Myocyte (in vitro differentiated cells): ENCODE data around the gene SAP25. TPM values are rescaled to one million over a fixed set of nuclear protein-coding genes. Genes with fewer than 3 reads are reported as not detected.
A peak's percentile ranks its signal among the peaks of the same experiment; 100 is the strongest.
"Not testable (repeated sequence)": the region's sequence is repeated elsewhere in the genome, so short reads cannot be mapped to it uniquely, and the experiment has no call there.

ENCODE experiments used
- DNase-seq: peaks from one replicate; pipeline ENCODE4 v3.0.0-alpha.2; 2012; ENCODE audit warnings: low read depth
- total RNA-seq: library from RNA; depleted of rRNA; stranded (reverse); fragments of >200 nt; gene quantifications from 2 replicates; pipeline ENCODE4 v1.2.3, GENCODE V29; 2014

The SAP25 gene
- total RNA-seq, 1 donor from 2014 or later: 0.21 TPM

DNA sequence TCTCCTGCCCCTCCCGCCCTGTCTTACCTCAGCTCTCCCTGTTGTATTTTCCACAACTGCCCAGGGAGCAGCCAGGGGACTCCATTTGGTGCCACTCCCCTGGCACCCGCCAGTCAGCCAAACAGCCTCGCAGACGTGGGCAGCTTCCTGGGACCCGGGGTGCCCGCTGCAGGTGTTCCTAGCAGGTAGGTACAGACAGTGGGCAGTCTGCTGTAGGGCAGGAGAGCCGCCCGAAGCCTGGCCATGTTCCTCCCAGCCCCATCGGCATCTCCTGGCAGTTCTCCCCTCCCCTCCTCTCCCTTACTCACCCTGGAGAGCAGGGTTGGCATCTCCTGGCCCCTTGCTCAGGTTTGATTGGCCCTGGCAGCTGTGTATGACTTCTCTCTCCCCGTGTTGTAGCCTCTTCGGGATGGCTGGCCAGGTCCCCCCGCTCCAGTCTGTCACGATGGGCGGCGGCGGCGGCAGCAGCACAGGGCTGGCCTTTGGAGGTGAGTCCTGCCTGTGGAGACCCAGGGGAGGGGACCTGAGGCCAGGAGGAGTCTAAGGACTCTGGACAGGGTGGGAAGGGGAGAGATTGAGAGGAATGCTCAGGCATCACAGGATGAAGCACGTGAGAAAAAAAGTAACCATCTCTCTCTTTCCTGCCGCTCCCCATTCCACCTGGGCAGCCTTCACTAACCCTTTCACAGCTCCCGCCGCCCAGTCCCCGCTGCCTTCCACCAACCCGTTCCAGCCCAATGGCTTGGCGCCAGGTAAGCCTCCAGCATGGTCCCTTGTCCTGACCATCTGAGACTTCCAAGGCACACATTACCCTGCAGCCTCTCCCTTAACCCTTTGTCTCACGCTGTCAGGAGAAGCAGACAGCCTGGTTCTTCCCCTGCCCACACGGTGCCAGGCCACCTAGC lies 11.3 kb downstream of the SAP25 start:
- no peak for DNase-seq

DNA sequence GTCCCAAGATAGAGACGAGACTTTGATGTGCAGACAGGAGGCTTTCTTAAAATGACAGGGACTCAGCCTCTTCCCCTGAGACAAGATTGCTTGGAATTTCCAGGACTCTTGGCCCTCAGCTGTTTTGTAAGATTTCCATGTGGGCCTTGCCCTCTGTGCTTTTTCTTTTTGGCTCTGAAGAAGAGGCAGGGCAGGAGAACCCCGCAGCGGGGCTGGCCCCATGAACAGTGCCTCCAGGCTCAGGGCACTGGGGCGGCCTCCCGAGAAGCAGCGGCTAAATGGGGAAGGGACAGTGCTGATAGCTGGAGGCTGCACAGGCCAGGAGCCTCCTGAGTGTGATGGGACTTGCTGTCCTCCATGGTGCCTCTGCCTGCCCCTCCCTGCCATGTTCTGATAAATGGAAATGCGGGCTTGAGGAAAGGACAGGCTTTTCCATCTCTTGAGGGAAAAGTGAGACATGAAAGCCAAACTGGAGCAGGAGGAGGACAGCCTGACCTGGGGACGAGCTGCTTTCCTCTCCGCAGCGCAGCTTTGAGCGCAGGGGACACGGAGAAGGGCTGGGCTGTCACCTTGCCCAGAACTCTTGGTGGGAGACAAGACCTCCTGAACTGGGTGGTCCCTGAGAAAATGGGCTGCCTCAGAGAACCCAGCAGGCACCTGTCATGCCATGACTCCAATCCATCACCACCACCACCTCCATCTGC lies 12.1 kb downstream of the SAP25 start:
- DNase-seq: no peak

DNA sequence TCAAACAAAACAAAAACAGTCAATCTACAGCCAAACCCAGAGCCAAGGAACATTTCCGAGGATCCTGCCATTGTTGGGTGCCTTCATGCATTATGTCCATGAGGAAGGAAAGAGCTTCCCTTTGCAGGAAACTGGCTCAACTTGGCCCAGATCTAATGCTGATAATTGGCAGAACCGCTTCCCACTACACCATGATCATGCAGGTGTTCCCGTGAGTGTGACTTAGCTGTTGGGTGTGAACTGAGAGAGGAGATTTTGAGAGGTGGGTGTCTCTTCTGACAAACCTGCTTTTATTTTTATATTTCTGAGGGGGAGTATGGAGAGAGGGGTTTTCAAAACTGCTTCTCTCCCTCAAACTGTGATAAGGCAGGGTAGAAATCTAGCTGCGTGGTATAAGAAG lies 14.6 kb downstream of the SAP25 start:
- DNase-seq: no peak

DNA sequence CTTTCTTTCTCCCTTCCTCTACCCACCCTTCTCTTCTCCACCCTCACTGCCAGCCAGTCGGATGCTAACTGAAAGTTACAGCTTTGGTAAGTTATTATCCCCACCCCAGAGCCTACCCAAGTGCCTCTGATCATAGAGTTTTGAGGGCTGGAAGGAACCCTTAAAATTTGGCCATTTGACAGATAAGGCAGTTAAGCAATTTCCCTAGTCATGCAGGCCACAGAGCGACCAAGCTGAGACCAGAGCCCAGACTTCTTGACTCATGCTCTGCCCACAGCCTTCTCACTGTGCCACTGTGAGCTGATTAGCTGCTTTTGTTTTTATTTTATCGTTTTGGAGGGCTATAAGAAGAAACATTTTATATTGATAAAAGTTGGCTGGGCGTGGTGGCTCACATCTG lies 17.2 kb downstream of the SAP25 start:
- DNase-seq: peak; percentile 62

DNA sequence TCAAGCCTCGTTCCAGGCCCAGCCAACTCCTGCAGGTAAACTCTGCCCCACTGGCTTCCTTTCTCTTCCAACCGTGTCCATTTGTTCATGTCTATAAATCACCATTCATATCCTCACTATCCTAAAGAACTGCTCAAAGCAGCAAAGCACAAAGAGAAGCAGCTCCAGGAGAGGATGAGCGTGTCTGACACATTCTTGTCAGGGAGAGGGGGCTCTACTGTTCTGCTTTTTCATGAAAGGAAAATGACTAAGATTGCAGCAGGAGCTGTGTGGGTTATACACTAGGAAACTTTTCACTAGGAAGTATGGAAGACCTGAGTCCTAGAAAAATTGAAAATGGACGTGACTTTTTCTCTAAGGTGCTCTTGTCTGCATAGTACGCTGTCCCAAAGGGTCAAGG lies 18.0 kb downstream of the SAP25 start:
- DNase-seq: no peak

DNA sequence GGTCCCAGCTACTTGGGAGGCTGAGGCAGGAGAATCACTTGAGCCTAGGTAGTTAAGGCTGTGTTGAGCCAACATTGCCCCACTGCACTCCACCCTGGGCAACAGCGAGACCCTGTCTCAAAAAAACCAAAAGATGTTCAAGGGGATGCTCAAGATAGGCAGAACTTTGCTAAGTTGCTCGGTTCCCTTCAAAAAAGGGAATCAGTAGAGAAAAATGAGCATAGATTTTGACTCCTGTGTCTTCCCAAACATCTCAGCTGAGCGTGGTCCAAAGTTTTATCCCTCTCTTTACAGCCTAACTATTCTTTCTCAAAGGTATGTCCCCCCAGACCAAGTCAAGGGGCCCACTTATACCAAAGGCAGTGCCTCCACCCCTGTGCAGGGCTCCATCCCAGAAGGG lies 20.7 kb downstream of the SAP25 start:
- DNase-seq: no peak

DNA sequence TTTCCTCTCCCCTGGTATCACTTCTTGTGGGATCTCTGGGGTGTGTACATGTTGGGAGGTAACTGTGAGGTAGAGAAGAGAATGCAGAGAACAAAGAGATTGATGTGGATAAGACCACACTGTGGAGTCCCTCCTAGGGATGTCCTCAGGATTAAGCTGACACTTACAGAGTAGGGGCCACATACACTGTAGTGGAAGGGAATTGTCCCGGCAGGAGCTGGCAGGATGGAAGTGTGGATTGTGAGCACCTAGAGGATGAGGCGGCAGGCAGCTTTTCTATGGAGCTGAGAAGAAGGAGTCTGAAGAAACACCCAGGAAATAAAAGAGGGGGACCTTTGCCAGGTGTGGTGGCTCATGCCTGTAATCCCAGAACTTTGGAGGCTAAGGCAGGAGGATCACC lies 21.2 kb downstream of the SAP25 start:
- no peak for DNase-seq

DNA sequence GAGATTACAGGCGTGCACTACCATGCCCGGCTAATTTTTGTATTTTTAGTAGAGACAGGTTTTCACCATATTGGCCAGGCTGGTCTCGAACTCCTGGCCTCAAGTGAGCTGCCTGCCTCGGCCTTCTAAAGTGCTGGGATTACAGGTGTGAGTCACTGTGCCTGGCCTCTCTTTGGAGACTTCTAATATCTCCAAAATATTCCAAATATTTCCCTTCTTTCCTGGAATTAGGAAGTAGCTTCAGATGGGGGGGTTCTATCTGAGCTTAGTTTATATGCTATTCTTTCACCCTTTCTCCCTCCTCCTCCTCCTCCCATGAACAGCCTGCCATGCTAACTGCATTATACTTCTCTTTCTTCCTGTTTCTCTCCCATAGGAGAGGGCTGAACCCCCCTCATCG lies 25.3 kb downstream of the SAP25 start:
- DNase-seq: not testable (repeated sequence)

DNA sequence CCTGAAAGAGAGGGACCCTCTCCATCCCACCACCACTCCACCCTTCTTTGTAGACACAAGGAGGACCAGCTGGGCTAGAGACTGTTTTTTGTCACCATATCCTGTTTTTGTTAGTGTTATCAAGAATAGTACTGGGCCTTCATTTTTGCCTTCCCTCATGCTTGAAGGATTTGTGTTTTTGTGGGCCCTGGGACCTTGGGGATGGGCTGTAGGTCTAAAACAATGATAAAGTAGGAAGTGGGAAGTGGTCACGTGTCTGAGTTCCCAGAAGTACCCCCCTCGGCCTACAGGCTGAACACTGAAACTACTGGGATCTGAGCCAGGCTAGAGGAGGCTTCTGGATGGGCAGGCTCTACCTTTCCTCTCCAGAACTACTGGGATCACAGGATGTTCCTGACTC lies 25.8 kb downstream of the SAP25 start:
- DNase-seq: no peak

DNA sequence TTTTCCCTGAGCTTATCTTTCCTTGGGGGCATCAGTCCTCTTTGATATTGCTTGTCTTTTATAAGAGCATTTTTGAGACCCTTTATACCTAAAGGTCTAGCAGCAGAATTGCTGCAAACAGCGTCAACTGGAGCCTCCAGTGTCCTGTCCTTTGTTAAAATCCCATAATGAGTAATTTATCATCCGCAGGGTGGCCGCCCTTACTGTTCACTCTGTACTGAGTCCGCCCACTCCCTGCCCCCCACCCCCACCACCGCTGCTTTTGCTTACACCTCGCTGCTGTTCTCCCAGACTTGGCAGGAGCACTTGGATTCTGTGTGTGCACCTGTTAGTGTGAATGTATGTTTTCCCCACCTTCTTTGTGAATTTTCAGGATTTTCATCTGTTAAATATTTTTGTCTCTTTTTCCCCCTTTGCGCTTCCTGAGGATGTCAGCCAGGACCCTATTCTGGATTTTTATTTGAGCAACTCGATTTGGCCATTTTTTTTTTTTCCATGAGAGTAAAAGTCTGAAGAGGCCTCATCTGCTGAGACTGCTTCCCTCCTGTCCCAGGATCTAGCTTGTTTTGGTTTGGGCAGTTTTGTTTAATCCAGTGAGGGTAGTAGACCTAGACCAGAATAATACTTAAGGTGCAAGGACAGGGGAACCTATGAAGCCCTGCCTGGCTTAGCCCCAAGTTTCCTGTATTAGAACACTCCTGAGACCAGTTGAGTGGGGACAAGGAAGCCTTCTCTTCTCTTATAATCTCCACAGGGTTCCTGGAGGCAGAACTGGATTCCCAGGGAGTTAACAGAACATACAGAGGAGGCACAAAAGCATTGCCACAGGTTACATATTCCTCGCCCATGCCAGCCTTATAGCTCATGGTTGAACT lies 26.5 kb downstream of the SAP25 start:
- no peak for DNase-seq

DNA sequence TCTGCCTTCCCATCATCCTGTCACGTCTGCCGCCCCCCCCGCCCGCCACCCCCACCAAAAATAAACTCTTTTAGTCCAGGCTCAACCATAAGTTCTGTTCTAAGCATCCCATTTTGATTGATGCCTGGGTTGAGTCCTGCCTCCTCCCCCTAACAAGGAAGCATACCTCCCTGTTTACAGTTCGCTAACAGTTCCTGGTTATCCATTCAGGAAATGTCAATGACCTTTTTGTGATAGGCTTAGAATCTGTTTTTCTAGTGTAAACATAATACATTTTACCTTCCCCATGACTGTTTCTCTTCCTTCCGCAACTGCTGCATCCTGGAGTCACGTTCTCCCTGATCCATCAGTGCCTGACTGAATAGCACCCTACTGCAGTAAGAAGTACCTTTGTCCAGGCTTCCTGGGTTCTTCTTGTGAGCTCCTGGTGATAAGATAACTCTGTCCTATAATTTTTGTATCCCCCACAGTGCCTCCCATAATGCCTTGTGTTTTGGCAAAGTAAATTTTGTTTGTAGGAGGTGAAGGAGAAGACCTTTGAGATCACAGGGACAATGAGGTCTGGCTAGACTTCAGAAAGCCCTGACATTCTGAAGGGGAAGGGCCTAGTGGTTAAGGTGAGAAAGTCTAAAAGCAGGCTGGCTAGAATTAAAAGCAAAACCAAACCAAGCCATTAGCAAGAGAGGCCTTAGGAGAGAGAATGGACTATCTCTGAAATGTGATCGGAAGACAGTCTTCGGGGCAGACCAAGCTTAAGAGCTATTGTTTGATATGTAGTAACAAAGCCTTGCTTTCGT lies 27.4 kb downstream of the SAP25 start:
- DNase-seq: no peak

DNA sequence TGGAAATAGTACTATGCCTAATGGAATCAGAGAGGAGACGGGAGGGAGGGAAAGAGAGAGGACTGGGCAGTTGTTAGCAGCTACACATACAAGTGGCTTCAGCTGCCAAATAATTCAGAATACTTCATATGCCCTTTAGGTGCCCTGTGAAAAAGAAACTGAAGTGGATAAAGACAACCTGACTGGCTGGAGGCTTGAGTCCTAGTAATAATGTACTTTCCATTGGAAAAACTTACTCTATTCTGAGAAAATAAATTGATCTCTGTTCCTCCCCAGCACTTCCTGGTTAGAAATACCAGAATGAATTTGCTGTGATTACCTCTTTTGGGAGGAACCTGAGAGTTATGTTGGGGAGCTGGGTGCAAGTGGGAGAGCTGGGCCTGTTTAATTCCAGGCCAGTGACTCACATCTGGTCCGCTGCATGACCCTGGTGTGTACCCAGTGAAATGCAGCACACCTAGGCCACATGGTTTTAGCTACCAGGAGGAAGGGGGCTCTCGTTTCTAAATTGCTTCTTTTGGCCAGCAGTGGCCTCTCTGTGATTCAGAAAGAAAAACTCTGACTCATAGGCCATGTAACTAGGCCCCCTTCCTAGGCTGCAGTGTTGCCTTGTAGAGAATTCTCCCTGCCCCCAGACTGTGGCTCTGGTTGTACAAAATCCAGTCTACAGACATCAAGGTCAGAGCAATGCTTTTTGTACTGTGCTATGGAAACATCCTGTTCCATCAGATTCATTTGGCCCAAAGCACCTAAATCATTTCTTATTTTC lies 28.2 kb downstream of the SAP25 start:
- peak; percentile 71 for DNase-seq

DNA sequence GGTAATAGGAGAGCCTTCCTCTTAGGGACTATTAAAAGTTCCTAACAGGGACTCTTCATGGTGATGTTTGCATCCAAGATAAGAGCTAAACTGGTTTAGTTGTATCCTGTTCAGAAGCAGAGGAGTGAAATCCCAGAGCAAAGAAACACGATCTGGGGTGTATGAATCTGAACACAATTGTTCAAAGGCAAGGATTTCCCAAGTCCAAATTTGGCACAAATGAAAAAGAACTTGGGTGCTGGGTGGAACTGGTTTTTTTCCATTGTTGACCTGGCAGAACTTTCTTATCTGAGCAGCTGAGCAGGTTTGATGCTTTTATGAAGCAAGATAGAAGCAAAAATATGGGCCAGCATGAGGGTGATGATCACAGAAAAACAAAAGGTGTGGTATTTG lies 28.7 kb downstream of the SAP25 start:
- DNase-seq: peak; percentile 38

DNA sequence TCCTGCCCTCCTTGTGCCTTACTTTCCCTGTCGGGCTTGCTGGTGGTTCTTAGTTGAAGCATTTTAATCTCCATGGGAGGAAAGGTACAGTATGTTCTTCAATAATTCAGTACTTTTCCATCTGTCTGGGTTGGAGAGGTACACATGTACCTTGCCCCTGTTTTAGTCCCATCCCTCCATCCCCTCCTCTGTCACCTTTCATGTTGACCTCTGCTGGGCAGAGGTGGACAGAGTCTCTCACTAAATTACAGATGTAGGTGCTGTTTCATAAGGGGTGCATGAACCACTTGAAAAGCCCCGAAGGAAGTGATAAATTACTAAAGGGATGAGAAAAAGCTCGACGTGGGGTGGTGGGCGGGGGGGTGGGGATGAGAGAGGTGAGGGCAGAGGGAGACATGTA lies 29.3 kb downstream of the SAP25 start:
- no peak for DNase-seq

DNA sequence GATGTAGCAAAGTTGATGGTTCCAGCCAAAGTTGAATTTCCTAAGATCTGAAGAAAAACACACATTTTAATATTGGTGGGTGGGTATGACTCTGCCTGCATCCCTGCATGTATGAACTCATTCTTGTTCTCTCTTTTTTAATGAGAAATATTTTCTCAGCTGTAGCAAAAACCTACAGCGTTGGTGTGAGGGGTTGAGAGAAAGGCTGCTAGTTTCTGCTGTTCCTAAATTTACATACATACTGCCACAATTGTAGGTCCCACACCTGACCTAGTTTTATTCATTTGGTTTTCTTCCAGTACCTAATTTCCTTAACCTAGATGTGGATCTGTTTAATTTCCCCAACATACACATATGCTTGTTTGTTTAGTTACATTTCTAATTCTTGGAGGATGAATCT lies 30.1 kb downstream of the SAP25 start:
- no peak for DNase-seq

DNA sequence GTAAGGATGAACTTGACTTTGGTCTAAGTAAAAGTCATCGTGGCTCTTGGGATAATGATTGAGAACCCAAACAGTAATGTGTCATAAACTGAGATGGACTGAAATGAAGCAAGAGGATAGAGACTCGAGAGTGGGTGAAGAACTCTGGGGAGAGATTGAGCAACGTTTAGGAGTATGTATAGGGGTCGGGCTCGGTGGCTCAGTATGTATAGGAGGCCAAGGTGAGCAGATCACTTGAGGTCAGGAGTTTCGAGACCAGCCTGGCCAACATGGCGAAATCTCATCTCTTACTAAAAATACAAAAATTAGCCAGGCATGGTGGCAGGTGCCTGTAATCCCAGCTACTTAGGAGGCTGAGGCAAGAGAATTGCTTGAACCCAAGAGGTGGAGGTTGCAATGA lies 32.4 kb downstream of the SAP25 start:
- DNase-seq: not testable (repeated sequence)

DNA sequence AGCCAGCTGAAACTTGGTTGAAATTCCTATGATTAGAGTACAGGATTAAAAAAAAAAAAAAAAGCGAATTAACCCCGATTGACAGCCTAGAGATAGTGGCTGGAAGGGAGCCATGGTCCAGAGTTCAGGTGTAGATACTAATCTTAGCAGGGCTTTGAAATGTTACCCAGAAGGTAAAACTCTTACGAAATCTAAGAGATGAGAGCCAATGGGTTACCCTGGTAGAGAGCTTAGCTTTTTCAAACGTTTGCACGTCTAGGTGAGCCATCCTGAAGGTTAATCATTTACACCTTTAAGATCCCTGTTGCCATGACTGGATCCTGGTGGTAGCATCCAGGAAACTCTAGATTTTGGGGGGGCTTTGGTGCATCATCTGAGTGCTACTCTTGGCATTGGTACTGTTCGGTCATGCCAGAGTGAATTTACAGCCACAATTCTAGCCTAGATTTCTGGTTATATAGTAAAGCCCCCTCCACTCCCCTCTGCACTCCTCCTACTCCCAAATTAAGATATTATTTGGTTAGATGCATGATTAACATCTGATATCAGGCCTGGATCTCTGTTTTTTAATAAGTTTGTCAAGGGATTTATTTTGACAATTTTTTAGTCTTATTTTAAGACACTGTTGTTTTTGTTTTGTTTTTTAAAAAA lies 33.5 kb downstream of the SAP25 start:
- no peak for DNase-seq

DNA sequence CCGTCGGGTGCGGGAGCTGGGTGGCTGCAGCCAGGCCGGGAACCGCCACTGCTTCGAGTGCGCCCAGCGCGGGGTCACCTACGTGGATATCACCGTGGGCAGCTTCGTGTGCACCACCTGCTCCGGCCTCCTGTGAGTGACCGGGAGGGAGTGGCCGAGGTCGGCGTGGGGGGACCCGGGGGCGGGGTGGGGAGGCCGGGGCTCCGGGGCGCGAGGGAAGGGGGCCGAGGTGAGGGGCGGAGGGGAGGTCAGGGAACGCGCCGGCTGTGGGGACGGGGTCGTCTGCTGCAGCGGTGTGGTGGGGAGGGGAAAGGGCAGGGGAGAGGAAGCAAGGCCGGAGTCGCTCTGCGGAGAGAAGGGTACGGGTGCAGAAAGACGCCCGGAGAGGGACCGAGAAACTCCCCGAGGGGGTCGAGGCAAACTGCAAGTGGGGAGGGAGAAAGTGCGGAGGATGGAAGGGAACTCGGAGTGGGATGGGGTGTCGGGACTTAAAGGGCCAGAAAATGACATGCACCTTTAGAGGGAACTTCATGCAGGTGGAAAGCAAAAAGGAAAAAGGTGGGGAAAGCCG lies 34.2 kb downstream of the SAP25 start:
- no peak for DNase-seq
